H1 (cell line): ENCODE measurements around the gene R3HCC1L.

ENCODE experiments used
- JUN ChIP-seq: IDR thresholded peaks from 2 replicates; pipeline ENCODE4 v1.6.1; 2011; ENCODE audit warnings: low read depth, mild to moderate bottlenecking, improper control_type of control experiment, low read length
- MAX ChIP-seq: IDR thresholded peaks from 2 replicates; pipeline ENCODE4 v1.6.1; 2012; ENCODE audit warnings: inconsistent platforms

- TF ChIP-seq MAX (no peak), JUN (no peak)
Measured at GRCh38 chr10:98261436-98262277, 127.2 kb downstream of the R3HCC1L start.
